OCI-LY7 (cell line): ENCODE data around the gene LEPROT. TPM values are rescaled to one million over a fixed set of nuclear protein-coding genes. Genes with fewer than 3 reads are reported as not detected.

ENCODE experiments used
- BruUV-seq: library from RNA; stranded (reverse); fragments of 400-500 nt; replicated peaks from 2 replicates; lab custom pipeline; 2021; lab: Mats Ljungman, UMichigan
- CTCF ChIA-PET: fragments of 300-600 bp; sonication (Branson Sonifier 250); formaldehyde crosslinking; loops from one replicate; lab custom pipeline; 2022; ENCODE audit warnings: antibody characterized with exemption; ENCODE audit not compliant: unreplicated experiment; lab: Charles Lee
- POLR2A ChIA-PET: fragments of 300-600 bp; sonication (Branson Sonifier 250); formaldehyde crosslinking; loops from one replicate; lab custom pipeline; 2022; ENCODE audit warnings: antibody characterized with exemption; lab: Charles Lee
- DNase-seq: peaks from one replicate; pipeline ENCODE4 v3.0.0-alpha.2; 2015; ENCODE audit warnings: low spot score
- H2AFZ ChIP-seq: fragments of 200-600 bp; sonication (generic), shearing (Covaris generic); 2 replicates; pipeline ENCODE4 v1.6.1; 2014; ENCODE audit warnings: mild to moderate bottlenecking, antibody characterized with exemption, low read length, moderate library complexity
- H3K27ac ChIP-seq: fragments of 200-600 bp; sonication (generic); 2 replicates; pipeline ENCODE4 v1.5.1; 2014; ENCODE audit warnings: mixed run types, low read depth, mild to moderate bottlenecking, moderate library complexity, low read length, inconsistent platforms; ENCODE audit not compliant: poor library complexity, severe bottlenecking
- H3K36me3 ChIP-seq: fragments of 200-600 bp; sonication (generic); 2 replicates; pipeline ENCODE4 v1.6.1; 2014; ENCODE audit warnings: mild to moderate bottlenecking, antibody characterized with exemption, low read length, moderate library complexity, mixed read lengths; ENCODE audit not compliant: insufficient read depth
- H3K4me1 ChIP-seq: fragments of 200-600 bp; sonication (generic); 2 replicates; pipeline ENCODE4 v1.5.1; 2014; ENCODE audit warnings: mild to moderate bottlenecking, low read length; ENCODE audit not compliant: insufficient read depth, poor library complexity, severe bottlenecking
- H3K4me2 ChIP-seq: fragments of 200-600 bp; sonication (generic); 2 replicates; pipeline ENCODE4 v1.6.1; 2014; ENCODE audit warnings: mild to moderate bottlenecking, low read length
- H3K4me3 ChIP-seq: fragments of 200-600 bp; sonication (generic); 2 replicates; pipeline ENCODE4 v1.5.1; 2014; ENCODE audit warnings: mild to moderate bottlenecking, low read depth, low read length; ENCODE audit not compliant: poor library complexity, severe bottlenecking
- H3K79me2 ChIP-seq: fragments of 200-600 bp; sonication (generic); 2 replicates; pipeline ENCODE4 v1.6.1; 2016; ENCODE audit warnings: low read depth, mild to moderate bottlenecking, low read length, moderate library complexity, mixed read lengths; ENCODE audit not compliant: insufficient read depth
- H3K9me2 ChIP-seq: fragments of 200-600 bp; sonication (generic); 2 replicates; pipeline ENCODE4 v1.6.1; 2016; ENCODE audit warnings: mild to moderate bottlenecking, low read length, mixed read lengths; ENCODE audit not compliant: insufficient read depth
- H3K9me3 ChIP-seq: fragments of 200-600 bp; sonication (generic); 2 replicates; pipeline ENCODE4 v1.6.1; 2014; ENCODE audit warnings: mild to moderate bottlenecking, mixed run types, low read length, mixed read lengths
- H4K20me1 ChIP-seq: fragments of 200-600 bp; sonication (generic); 2 replicates; pipeline ENCODE4 v1.6.1; 2014; ENCODE audit warnings: mild to moderate bottlenecking, antibody characterized with exemption, low read length, moderate library complexity, mixed read lengths; ENCODE audit not compliant: insufficient read depth
- EZH2phosphoT487 ChIP-seq: fragments of 200-600 bp; sonication (generic); IDR thresholded peaks from 2 replicates; pipeline ENCODE4 v1.6.1; 2018; ENCODE audit warnings: low read depth, borderline replicate concordance, mild to moderate bottlenecking, mixed run types, antibody characterized with exemption, low read length, moderate library complexity, mixed read lengths
- intact Hi-C: fragments of 100-400 bp; cut with micrococcal nuclease; formaldehyde crosslinking; loops from one replicate; pipeline ENCODE4 v1.10.0; 2022; ENCODE audit not compliant: unreplicated experiment
- total RNA-seq, 2 experiments: library from RNA; depleted of rRNA in 1 of 2; stranded (reverse); fragments of >200 nt in 1 of 2; shearing (Covaris generic) in 1 of 2; gene quantifications; 2 replicates each; pipeline ENCODE4 v1.2.3, GENCODE V29; 2014 to 2022
- TF ChIP-seq, protein P1 (sequence below): fragments of 200-600 bp; sonication (generic); conservative IDR thresholded peaks from 2 replicates; pipeline ENCODE4 v1.5.1; 2014; ENCODE audit warnings: mild to moderate bottlenecking, antibody characterized with exemption, low read length, moderate library complexity, mixed read lengths

The LEPROT gene
- total RNA-seq, 2 experiments from 2014 or later: 14.5 to 22.7 TPM

DNA sequence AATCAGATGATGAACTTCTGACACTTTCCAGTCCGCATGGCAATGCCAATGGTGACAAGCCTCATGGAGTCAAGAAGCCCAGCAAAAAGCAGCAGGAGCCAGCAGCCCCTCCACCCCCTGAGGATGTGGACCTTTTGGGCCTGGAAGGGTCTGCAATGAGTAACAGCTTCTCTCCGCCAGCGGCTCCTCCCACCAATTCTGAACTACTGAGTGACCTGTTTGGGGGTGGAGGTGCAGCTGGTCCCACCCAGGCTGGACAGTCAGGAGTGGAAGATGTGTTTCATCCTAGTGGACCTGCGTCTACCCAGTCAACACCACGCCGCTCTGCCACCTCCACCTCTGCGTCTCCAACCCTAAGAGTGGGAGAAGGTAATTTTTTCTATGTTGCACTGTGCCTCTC, 28.0 kb upstream of the LEPROT start:
- CTCF ChIA-PET: no interaction called here
- Histone ChIP-seq H3K4me3 (no peak overlapping the region), H3K9me3 (no peaks in the 10 kb centered on the region), H3K27ac (no peak overlapping the region), H3K4me2 (no peak overlapping the region), H4K20me1 (no peaks in the 10 kb centered on the region), H3K36me3 (peaks cover 19% of the 10 kb centered on the region; the same call in 1 of the 2 replicates), H3K9me2 (no peaks in the 10 kb centered on the region), H3K4me1 (no peaks in the 10 kb centered on the region), H3K79me2 (no peaks in the 10 kb centered on the region), H2AFZ (no peak overlapping the region)
- no TSS peak for BruUV-seq
- DNase-seq: no peak
- POLR2A ChIA-PET: interaction anchor here (0.7 to 1.1 kb wide), 2 partner anchors 59 to 1745 kb away, joined by 3 read pairs; no protein-coding TSS in a partner anchor
- intact Hi-C loops: no loop called here
- TF ChIP-seq EZH2phosphoT487: no peak
- TF ChIP-seq, protein P1, sequence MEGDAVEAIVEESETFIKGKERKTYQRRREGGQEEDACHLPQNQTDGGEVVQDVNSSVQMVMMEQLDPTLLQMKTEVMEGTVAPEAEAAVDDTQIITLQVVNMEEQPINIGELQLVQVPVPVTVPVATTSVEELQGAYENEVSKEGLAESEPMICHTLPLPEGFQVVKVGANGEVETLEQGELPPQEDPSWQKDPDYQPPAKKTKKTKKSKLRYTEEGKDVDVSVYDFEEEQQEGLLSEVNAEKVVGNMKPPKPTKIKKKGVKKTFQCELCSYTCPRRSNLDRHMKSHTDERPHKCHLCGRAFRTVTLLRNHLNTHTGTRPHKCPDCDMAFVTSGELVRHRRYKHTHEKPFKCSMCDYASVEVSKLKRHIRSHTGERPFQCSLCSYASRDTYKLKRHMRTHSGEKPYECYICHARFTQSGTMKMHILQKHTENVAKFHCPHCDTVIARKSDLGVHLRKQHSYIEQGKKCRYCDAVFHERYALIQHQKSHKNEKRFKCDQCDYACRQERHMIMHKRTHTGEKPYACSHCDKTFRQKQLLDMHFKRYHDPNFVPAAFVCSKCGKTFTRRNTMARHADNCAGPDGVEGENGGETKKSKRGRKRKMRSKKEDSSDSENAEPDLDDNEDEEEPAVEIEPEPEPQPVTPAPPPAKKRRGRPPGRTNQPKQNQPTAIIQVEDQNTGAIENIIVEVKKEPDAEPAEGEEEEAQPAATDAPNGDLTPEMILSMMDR: no peak

DNA sequence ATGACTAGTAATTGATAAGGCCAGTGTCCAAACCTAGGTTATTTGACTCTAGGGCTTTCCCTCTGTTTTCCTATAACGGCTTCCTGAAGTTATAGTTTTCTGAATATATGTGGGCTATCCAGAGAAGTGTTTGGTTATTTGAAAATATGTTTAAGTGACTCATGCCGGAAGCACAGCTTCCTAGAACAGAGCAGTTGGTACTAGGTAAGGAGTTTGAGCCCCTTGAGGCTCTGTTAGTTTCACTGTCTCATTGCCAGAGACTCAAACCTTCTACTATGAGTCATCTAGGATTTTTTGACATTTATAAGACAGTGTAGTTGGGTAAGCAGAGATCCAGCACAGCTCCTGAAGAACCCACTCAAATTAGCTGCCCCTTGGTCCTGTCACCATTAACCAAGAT, 27.1 kb upstream of the LEPROT start:
- DNase-seq: no peak
- intact Hi-C loops: no loop called here
- H3K36me3 ChIP-seq: peaks cover 19% of the 10 kb centered on the region; the same call in 1 of the 2 replicates
- no peak overlapping the region for H3K27ac ChIP-seq
- no peak overlapping the region for H3K4me2 ChIP-seq
- ChIA-PET CTCF (no interaction called here), POLR2A (interaction anchor here (0.6 to 1.2 kb wide), 6 partner anchors 10 to 1744 kb away, joined by 3 to 4 read pairs (median 3); no protein-coding TSS in a partner anchor)
- no peaks in the 10 kb centered on the region for H3K9me3 ChIP-seq
- H2AFZ ChIP-seq: no peak overlapping the region
- no peaks in the 10 kb centered on the region for H4K20me1 ChIP-seq
- no peaks in the 10 kb centered on the region for H3K79me2 ChIP-seq
- H3K9me2 ChIP-seq: no peaks in the 10 kb centered on the region
- BruUV-seq: no TSS peak
- H3K4me3 ChIP-seq: no peak overlapping the region
- TF ChIP-seq, protein P1: no peak
- no peak for TF ChIP-seq EZH2phosphoT487
- no peaks in the 10 kb centered on the region for H3K4me1 ChIP-seq

DNA sequence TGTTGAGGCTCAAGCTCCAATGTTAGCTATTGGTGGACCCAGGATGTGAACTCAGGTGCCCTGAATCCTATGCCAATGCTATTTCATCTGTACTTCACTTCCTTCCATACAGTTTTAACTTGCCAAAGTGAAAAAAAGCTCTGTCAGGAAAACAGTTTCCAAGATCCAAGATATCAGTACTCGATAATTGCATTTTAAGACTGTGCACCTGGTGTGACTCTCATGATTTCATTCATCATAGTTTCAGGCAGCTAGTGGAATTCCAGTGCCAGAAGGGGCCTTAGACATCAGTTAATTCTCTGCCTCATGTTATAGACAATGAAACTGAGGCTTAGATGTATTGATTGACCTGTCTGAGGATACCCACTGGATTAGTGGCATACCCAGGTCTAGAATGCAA, 26.5 kb upstream of the LEPROT start:
- H3K9me3 ChIP-seq: no peaks in the 10 kb centered on the region
- no peak overlapping the region for H3K4me2 ChIP-seq
- no TSS peak for BruUV-seq
- ChIA-PET CTCF (no interaction called here), POLR2A (interaction anchor here (1.0 to 1.2 kb wide), 3 partner anchors 10 to 20 kb away, joined by 3 to 4 read pairs (median 4); no protein-coding TSS in a partner anchor)
- intact Hi-C loops: no loop called here
- no peak overlapping the region for H2AFZ ChIP-seq
- no peaks in the 10 kb centered on the region for H3K79me2 ChIP-seq
- no peaks in the 10 kb centered on the region for H3K4me1 ChIP-seq
- H4K20me1 ChIP-seq: no peaks in the 10 kb centered on the region
- H3K4me3 ChIP-seq: no peak overlapping the region
- no peak for DNase-seq
- H3K27ac ChIP-seq: no peak overlapping the region
- TF ChIP-seq EZH2phosphoT487: no peak
- TF ChIP-seq, protein P1: no peak
- no peaks in the 10 kb centered on the region for H3K9me2 ChIP-seq
- H3K36me3 ChIP-seq: peaks cover 19% of the 10 kb centered on the region; the same call in 1 of the 2 replicates
